H9 (cell line): ENCODE results near the gene TRPV5. TPM values are rescaled to one million over a fixed set of nuclear protein-coding genes. Genes with fewer than 3 reads are reported as not detected.

ENCODE experiments used
- DNase-seq: peaks from one replicate; pipeline ENCODE4 v3.0.0-alpha.2; 2017
- H2AFZ ChIP-seq: one replicate; pipeline ENCODE4 v1.6.1; 2013; ENCODE audit warnings: mild to moderate bottlenecking, low read length, control low read depth, moderate library complexity
- H2AK5ac ChIP-seq: 2 replicates; pipeline ENCODE4 v1.6.1; 2013; ENCODE audit warnings: low read length, control low read depth, mixed read lengths; ENCODE audit not compliant: insufficient read length
- H2BK120ac ChIP-seq: one replicate; pipeline ENCODE4 v1.6.1; 2013; ENCODE audit warnings: low read depth, mild to moderate bottlenecking, low read length, control low read depth, inconsistent platforms; ENCODE audit not compliant: poor library complexity, severe bottlenecking
- H2BK12ac ChIP-seq: 2 replicates; pipeline ENCODE4 v1.6.1; 2013; ENCODE audit warnings: low read length, control low read depth, mixed read lengths, low read depth; ENCODE audit not compliant: insufficient read length
- H2BK15ac ChIP-seq: 2 replicates; pipeline ENCODE4 v1.6.1; 2013; ENCODE audit warnings: low read depth, low read length, control low read depth
- H2BK20ac ChIP-seq: one replicate; pipeline ENCODE4 v1.6.1; 2013; ENCODE audit warnings: low read depth, mild to moderate bottlenecking, low read length, control low read depth, inconsistent platforms; ENCODE audit not compliant: poor library complexity, severe bottlenecking
- H2BK5ac ChIP-seq: 2 replicates; pipeline ENCODE4 v1.6.1; 2013; ENCODE audit warnings: low read length, control low read depth, mixed read lengths; ENCODE audit not compliant: insufficient read length
- H3K14ac ChIP-seq: 2 replicates; pipeline ENCODE4 v1.6.1; 2013; ENCODE audit warnings: low read length, control low read depth; ENCODE audit not compliant: insufficient read depth
- H3K18ac ChIP-seq: 2 replicates; pipeline ENCODE4 v1.6.1; 2013; ENCODE audit warnings: low read depth, mild to moderate bottlenecking, mixed read lengths, low read length, control low read depth; ENCODE audit not compliant: insufficient read length
- H3K23ac ChIP-seq: 2 replicates; pipeline ENCODE4 v1.6.1; 2013; ENCODE audit warnings: low read length, control low read depth, mixed read lengths, low read depth; ENCODE audit not compliant: insufficient read length
- H3K23me2 ChIP-seq: 2 replicates; pipeline ENCODE4 v1.6.1; 2013; ENCODE audit warnings: low read depth, mild to moderate bottlenecking, mixed read lengths, low read length, control low read depth; ENCODE audit not compliant: insufficient read length, poor library complexity, severe bottlenecking
- H3K27ac ChIP-seq: 2 replicates; pipeline ENCODE4 v1.5.1; 2013; ENCODE audit warnings: low read length, control low read depth, mixed read lengths, low read depth; ENCODE audit not compliant: insufficient read length
- H3K27me3 ChIP-seq: 2 replicates; pipeline ENCODE4 v1.6.1; 2013; ENCODE audit warnings: low read length, control low read depth, inconsistent platforms; ENCODE audit not compliant: insufficient read depth
- H3K4ac ChIP-seq: 2 replicates; pipeline ENCODE4 v1.6.1; 2013; ENCODE audit warnings: low read depth, mild to moderate bottlenecking, control low read depth, inconsistent platforms, low read length, moderate library complexity
- H3K4me1 ChIP-seq: 2 replicates; pipeline ENCODE4 v1.6.1; 2013; ENCODE audit warnings: low read length, control low read depth, inconsistent platforms; ENCODE audit not compliant: insufficient read depth
- H3K4me2 ChIP-seq: 2 replicates; pipeline ENCODE4 v1.6.1; 2013; ENCODE audit warnings: low read length, control low read depth, mixed read lengths; ENCODE audit not compliant: insufficient read length, insufficient read depth
- H3K56ac ChIP-seq: 2 replicates; pipeline ENCODE4 v1.6.1; 2013; ENCODE audit warnings: low read depth, mild to moderate bottlenecking, mixed read lengths, low read length, control low read depth; ENCODE audit not compliant: insufficient read length
- H3K79me1 ChIP-seq: 2 replicates; pipeline ENCODE4 v1.6.1; 2013; ENCODE audit warnings: low read depth, mild to moderate bottlenecking, moderate library complexity, low read length, control low read depth, inconsistent platforms; ENCODE audit not compliant: insufficient read depth, poor library complexity, severe bottlenecking
- H3K79me2 ChIP-seq: 2 replicates; pipeline ENCODE4 v1.6.1; 2013; ENCODE audit warnings: low read length, control low read depth, inconsistent platforms; ENCODE audit not compliant: insufficient read depth
- H3K9ac ChIP-seq: 2 replicates; pipeline ENCODE4 v1.6.1; 2013; ENCODE audit warnings: low read length, control low read depth, mixed read lengths; ENCODE audit not compliant: insufficient read length; ENCODE audit errors: extremely low read depth
- H3K9me3 ChIP-seq: one replicate; pipeline ENCODE4 v1.6.1; 2013; ENCODE audit warnings: low read depth, low read length, inconsistent platforms; ENCODE audit not compliant: control insufficient read depth
- H3T11ph ChIP-seq: one replicate; pipeline ENCODE4 v1.6.1; 2013; ENCODE audit warnings: mild to moderate bottlenecking, low read length, control low read depth, inconsistent platforms
- H4K20me1 ChIP-seq: one replicate; pipeline ENCODE4 v1.6.1; 2013; ENCODE audit not compliant: control insufficient read depth, insufficient read length, insufficient read depth
- H4K5ac ChIP-seq: 2 replicates; pipeline ENCODE4 v1.6.1; 2013; ENCODE audit warnings: low read depth, mild to moderate bottlenecking, mixed read lengths, low read length, control low read depth; ENCODE audit not compliant: insufficient read length
- H4K8ac ChIP-seq: replicated peaks from 2 replicates; pipeline ENCODE4 v1.6.1; 2013; ENCODE audit warnings: low read length, control low read depth, mixed read lengths, low read depth; ENCODE audit not compliant: insufficient read length
- H4K91ac ChIP-seq: 2 replicates; pipeline ENCODE4 v1.6.1; 2013; ENCODE audit warnings: low read depth, mild to moderate bottlenecking, moderate library complexity, mixed read lengths, low read length, control low read depth; ENCODE audit not compliant: insufficient read length
- H3K27ac Mint-ChIP-seq, 3 experiments: 2 replicates in 2 of 3; 3 replicates in 1 of 3; pipeline ENCODE4 v1.8.0; 2020 to 2021; ENCODE audit warnings: mixed read lengths in 3 of 3, mild to moderate bottlenecking in 1 of 3, moderate library complexity in 1 of 3
- H3K27me3 Mint-ChIP-seq: 2 replicates; pipeline ENCODE4 v1.8.0; 2021; ENCODE audit warnings: low read depth, mild to moderate bottlenecking, moderate library complexity, mixed read lengths
- H3K36me3 Mint-ChIP-seq, 3 experiments: 2 replicates in 2 of 3; 3 replicates in 1 of 3; pipeline ENCODE4 v1.8.0; 2020 to 2021; ENCODE audit warnings: low read depth in 3 of 3, mixed read lengths in 3 of 3; ENCODE audit not compliant: insufficient read depth in 1 of 3
- H3K4me1 Mint-ChIP-seq, 2 experiments: 2 replicates each; pipeline ENCODE4 v1.8.0; 2020; ENCODE audit warnings: mixed read lengths in 2 of 2
- H3K4me3 Mint-ChIP-seq, 2 experiments: 2 replicates in 1 of 2; 3 replicates in 1 of 2; pipeline ENCODE4 v1.8.0; 2020 to 2021; ENCODE audit warnings: mild to moderate bottlenecking in 2 of 2, mixed read lengths in 2 of 2, moderate library complexity in 1 of 2
- H3K9me3 Mint-ChIP-seq, 2 experiments: 2 replicates in 1 of 2; 3 replicates in 1 of 2; pipeline ENCODE4 v1.8.0; 2020; ENCODE audit warnings: mild to moderate bottlenecking in 2 of 2, mixed read lengths in 2 of 2, moderate library complexity in 1 of 2
- CTCF ChIP-seq: fragments of 200-600 bp; sonication (generic); conservative IDR thresholded peaks from 3 replicates; pipeline ENCODE4 v1.8.0; 2021; ENCODE audit warnings: antibody characterized with exemption, mild to moderate bottlenecking
- WGBS: extraction: QIAGEN DNeasy Blood & Tissue Kit; methylation state at CpG from one replicate; pipeline ENCODE4 v1.1.7; 2013; ENCODE audit warnings: missing lambda C conversion rate, low lambda C conversion rate, mixed read lengths; ENCODE audit not compliant: insufficient read length; ENCODE audit errors: extremely low coverage; 5-methylcytosine and 5-hydroxymethylcytosine counted together
- total RNA-seq: library from RNA; stranded (reverse); gene quantifications from 2 replicates; pipeline ENCODE4 v1.2.1, GENCODE V29; 2021

Gene TRPV5
- total RNA-seq, 1 experiment from 2014 or later = not detected

DNA sequence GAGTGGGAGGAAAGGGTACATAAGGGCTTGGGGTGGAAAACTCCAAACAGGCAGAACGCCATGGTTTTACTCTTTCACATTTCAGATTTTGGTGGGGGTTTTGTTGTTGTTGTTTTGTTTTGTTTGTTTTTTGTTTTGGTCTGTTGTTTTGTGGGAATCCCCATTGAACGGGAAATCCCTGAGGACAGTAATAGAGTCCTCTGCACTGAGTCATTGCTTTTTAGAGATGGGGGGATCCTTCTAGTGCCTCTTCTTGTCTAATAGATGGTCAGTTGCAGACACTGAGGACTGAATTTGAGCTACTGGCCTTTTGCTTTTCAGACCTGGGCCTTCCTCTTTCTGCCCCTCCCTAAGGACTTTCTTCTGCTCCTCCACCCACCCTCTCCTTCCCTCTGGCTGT, 20.0 kb downstream of the TRPV5 start:
- no peak overlapping the region for H3T11ph ChIP-seq
- H3K18ac ChIP-seq = no peak overlapping the region
- H3K4ac ChIP-seq = no peak overlapping the region
- H4K5ac ChIP-seq = no peak overlapping the region
- H3K27me3 ChIP-seq = no peaks in the 10 kb centered on the region
- no peak overlapping the region for H3K4me3 Mint-ChIP-seq
- H3K9me3 Mint-ChIP-seq = 0 out of 5 replicates have a peak, but pooled peaks cover 0 to 3% of the 10 kb centered on the region in 2 experiments
- no peak overlapping the region for H3K23ac ChIP-seq
- H2BK15ac ChIP-seq = no peak overlapping the region
- no peaks in the 10 kb centered on the region for H3K4me1 ChIP-seq
- no peak overlapping the region for H3K4me2 ChIP-seq
- no peak overlapping the region for H2BK12ac ChIP-seq
- no peaks in the 10 kb centered on the region for H3K9me3 ChIP-seq
- no peak for TF ChIP-seq CTCF
- no peak overlapping the region for H2BK20ac ChIP-seq
- H3K27me3 Mint-ChIP-seq = peaks cover 15% of the 10 kb centered on the region
- H2BK120ac ChIP-seq = no peak overlapping the region
- H4K20me1 ChIP-seq = no peaks in the 10 kb centered on the region
- no peak overlapping the region for H3K14ac ChIP-seq
- DNase-seq = no peak
- H3K56ac ChIP-seq = no peak overlapping the region
- no peaks in the 10 kb centered on the region for H3K79me1 ChIP-seq
- no peak overlapping the region for H3K27ac Mint-ChIP-seq
- no peak overlapping the region for H4K8ac ChIP-seq
- H3K9ac ChIP-seq = no peak overlapping the region
- no peaks in the 10 kb centered on the region for H3K23me2 ChIP-seq
- no peak overlapping the region for H2AK5ac ChIP-seq
- H3K36me3 Mint-ChIP-seq = no peaks in the 10 kb centered on the region
- H4K91ac ChIP-seq = no peak overlapping the region
- H3K4me1 Mint-ChIP-seq = peaks cover 4 to 7% of the 10 kb centered on the region in 2 experiments
- no peak overlapping the region for H3K27ac ChIP-seq
- no peak overlapping the region for H2BK5ac ChIP-seq
- WGBS = no CpG with 5 or more reads among the region's 2 CpGs
- H2AFZ ChIP-seq = no peak overlapping the region
- H3K79me2 ChIP-seq = no peaks in the 10 kb centered on the region
